Epithelial cell of proximal tubule (primary cell): ENCODE results near the gene USP35. TPM values are rescaled to one million over a fixed set of nuclear protein-coding genes. Genes with fewer than 3 reads are reported as not detected.
"Not testable (repeated sequence)": the region's sequence is repeated elsewhere in the genome, so short reads cannot be mapped to it uniquely, and the experiment has no call there.

ENCODE experiments used
- DNase-seq: peaks from one replicate; pipeline ENCODE4 v3.0.0-alpha.2; 2011; ENCODE audit warnings: low read depth
- H3K4me3 ChIP-seq: 2 replicates; pipeline ENCODE4 v1.5.1; 2011; ENCODE audit warnings: low read depth, mild to moderate bottlenecking, low read length
- CTCF ChIP-seq: conservative IDR thresholded peaks from 2 replicates; pipeline ENCODE4 v1.5.1; 2012; ENCODE audit warnings: low read depth, mild to moderate bottlenecking, low read length
- total RNA-seq: library from RNA; depleted of rRNA; stranded (reverse); fragments of >200 nt; gene quantifications from 2 replicates; pipeline ENCODE4 v1.2.3, GENCODE V29; 2015

The USP35 gene
- total RNA-seq, 1 donor from 2014 or later: 6.1 TPM

GRCh38 chr11:78227921-78228320 lies 39.2 kb downstream of the USP35 start:
- DNase-seq: no peak
- no peak overlapping the region for H3K4me3 ChIP-seq
- no peak for TF ChIP-seq CTCF

- peak; percentile 15 for DNase-seq
- TF ChIP-seq CTCF: peak; percentile 75
- H3K4me3 ChIP-seq: no peak overlapping the region
Observed at GRCh38 chr11:78228467-78228866, 39.7 kb downstream of the USP35 start.

- TF ChIP-seq CTCF: no peak
- DNase-seq: no peak
- H3K4me3 ChIP-seq: no peak overlapping the region
Observed at GRCh38 chr11:78229106-78229505, 40.4 kb downstream of the USP35 start.

- no peak overlapping the region for H3K4me3 ChIP-seq
- DNase-seq: no peak
- TF ChIP-seq CTCF: no peak
Observed at GRCh38 chr11:78230161-78230877, 41.6 kb downstream of the USP35 start.

GRCh38 chr11:78231962-78232501 lies 43.3 kb downstream of the USP35 start:
- no peak overlapping the region for H3K4me3 ChIP-seq
- DNase-seq: no peak
- TF ChIP-seq CTCF: no peak

- DNase-seq, H3K4me3 ChIP-seq: not testable (repeated sequence)
Observed at GRCh38 chr11:78233046-78233445, 44.3 kb downstream of the USP35 start.

- TF ChIP-seq CTCF: no peak
- DNase-seq: no peak
- no peak overlapping the region for H3K4me3 ChIP-seq
Observed at GRCh38 chr11:78234006-78234405, 45.3 kb downstream of the USP35 start.
